HG03066 (cell line): Measurements from ENCODE around the gene PDE6B.

Source experiments
- ATAC-seq: cut with Tn5 transposase; IDR thresholded peaks from one replicate; pipeline ENCODE4 v1.9.1; 2021; ENCODE audit warnings: low read depth; ENCODE audit not compliant: unreplicated experiment

Gene PDE6B

GRCh38 chr4:717601-718320, 92.4 kb downstream of the PDE6B start:
- ATAC-seq: no peak

GRCh38 chr4:718460-718859, 93.1 kb downstream of the PDE6B start:
- no peak for ATAC-seq
